Measurements from ENCODE around the gene PRTN3. TPM values are rescaled to one million over a fixed set of nuclear protein-coding genes. Genes with fewer than 3 reads are reported as not detected.

Gene PRTN3
- total RNA-seq, 1 experiment from 2014 or later, result not detected

DNA sequence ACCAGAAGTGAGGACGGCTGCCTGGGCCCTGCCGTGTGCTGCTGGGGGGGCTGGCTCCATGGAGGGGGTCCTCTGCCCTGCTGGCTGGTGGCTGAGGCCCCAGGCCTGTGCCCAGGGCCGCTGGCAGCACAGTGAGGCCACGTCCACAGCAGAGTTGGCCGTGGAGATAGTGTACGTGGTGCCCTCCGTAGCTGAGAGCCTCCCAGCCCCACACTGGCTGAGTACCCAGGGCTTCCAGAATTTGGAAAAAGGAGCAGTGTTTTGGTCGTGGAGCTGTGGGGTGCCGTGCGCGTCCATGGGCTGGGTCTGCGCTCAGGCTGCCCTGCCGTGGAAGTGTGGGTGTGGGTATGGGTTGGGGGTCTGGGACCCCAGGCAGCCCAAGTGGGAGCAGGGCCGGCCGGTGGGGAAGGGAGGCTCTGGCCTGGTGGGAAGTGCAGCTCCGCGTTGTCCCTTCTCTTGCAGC lies 37.7 kb upstream of the PRTN3 start:
- no peak for DNase-seq (ENCODE audit: low read depth)

DNA sequence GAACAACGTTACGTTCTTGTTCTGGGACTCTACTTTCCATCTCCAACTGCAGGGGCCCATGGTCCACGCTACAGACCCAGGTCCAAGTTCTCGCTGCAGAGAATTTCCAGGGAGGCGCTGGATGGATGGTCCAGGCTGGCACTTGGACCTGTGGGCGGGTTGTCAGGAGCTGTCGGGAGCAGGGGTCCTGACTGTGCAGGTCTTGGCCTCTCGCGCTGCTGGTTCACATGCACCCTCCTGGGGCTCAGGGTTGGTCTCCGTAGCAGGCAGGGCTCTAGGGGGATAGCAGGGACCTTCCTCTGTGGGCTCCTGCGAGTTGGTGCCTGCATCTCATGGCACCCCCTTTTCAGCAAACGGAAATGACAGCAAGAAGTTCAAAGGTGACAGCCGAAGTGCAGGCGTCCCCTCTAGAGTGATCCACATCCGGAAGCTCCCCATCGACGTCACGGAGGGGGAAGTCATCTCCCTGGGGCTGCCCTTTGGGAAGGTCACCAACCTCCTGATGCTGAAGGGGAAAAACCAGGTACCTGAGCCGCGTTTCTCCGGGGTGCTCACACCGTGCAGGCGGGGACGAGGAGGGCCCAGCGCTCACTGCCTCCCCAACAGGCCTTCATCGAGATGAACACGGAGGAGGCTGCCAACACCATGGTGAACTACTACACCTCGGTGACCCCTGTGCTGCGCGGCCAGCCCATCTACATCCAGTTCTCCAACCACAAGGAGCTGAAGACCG lies 36.9 kb upstream of the PRTN3 start:
- no peak for DNase-seq (ENCODE audit: low read depth)

GRCh38 chr19:804419-805165 lies 36.2 kb upstream of the PRTN3 start:
- no peak for DNase-seq (ENCODE audit: low read depth)

GRCh38 chr19:805166-805551 lies 35.6 kb upstream of the PRTN3 start:
- no peak for DNase-seq (ENCODE audit: low read depth)

- DNase-seq (ENCODE audit: low read depth), result no peak
Measured at GRCh38 chr19:805600-806550, 34.9 kb upstream of the PRTN3 start.

GRCh38 chr19:806815-807421 lies 33.9 kb upstream of the PRTN3 start:
- no peak for DNase-seq (ENCODE audit: low read depth)

GRCh38 chr19:807627-808422 lies 33.0 kb upstream of the PRTN3 start:
- DNase-seq (ENCODE audit: low read depth), result no peak

DNA sequence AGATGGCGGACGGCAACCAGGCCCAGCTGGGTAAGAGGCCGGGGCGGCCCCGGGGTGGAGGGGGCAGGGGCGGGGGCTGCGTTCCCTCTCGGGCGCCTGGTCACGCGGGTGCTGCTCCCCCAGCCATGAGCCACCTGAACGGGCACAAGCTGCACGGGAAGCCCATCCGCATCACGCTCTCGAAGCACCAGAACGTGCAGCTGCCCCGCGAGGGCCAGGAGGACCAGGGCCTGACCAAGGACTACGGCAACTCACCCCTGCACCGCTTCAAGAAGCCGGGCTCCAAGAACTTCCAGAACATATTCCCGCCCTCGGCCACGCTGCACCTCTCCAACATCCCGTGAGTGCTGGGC lies 32.4 kb upstream of the PRTN3 start:
- DNase-seq (ENCODE audit: low read depth), result no peak

DNA sequence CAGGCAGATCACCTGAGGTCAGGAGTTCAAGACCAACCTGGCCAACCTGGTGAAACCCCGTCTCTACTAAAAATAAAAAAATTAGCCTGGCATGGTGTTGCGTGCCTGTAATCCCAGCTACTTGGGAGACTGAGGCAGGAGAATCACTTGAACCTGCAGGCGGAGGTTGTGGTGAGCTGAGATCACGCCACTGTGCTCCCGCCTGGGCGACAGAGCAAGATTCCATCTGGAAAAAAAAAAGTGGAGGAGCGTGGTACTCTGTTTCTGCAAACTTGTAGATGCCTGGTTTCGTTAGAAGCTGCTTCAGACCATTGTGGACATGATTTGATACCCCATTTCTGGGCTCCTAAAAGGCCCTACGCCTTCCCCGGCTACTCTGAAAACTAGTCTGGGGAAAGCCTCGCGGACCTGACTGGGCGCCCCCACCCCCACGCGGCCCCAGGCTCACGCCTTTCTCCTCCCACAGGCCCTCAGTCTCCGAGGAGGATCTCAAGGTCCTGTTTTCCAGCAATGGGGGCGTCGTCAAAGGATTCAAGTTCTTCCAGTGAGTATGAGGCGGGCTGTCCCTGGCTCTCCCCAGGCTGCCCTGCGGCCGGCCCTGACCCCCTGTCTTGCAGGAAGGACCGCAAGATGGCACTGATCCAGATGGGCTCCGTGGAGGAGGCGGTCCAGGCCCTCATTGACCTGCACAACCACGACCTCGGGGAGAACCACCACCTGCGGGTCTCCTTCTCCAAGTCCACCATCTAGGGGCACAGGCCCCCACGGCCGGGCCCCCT lies 30.5 kb upstream of the PRTN3 start:
- no peak for DNase-seq (ENCODE audit: low read depth)

DNA sequence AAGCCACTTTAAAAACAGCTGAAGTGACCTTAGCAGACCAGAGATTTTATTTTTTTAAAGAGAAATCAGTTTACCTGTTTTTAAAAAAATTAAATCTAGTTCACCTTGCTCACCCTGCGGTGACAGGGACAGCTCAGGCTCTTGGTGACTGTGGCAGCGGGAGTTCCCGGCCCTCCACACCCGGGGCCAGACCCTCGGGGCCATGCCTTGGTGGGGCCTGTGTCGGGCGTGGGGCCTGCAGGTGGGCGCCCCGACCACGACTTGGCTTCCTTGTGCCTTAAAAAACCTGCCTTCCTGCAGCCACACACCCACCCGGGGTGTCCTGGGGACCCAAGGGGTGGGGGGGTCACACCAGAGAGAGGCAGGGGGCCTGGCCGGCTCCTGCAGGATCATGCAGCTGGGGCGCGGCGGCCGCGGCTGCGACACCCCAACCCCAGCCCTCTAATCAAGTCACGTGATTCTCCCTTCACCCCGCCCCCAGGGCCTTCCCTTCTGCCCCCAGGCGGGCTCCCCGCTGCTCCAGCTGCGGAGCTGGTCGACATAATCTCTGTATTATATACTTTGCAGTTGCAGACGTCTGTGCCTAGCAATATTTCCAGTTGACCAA lies 29.8 kb upstream of the PRTN3 start:
- DNase-seq (ENCODE audit: low read depth), result no peak

DNA sequence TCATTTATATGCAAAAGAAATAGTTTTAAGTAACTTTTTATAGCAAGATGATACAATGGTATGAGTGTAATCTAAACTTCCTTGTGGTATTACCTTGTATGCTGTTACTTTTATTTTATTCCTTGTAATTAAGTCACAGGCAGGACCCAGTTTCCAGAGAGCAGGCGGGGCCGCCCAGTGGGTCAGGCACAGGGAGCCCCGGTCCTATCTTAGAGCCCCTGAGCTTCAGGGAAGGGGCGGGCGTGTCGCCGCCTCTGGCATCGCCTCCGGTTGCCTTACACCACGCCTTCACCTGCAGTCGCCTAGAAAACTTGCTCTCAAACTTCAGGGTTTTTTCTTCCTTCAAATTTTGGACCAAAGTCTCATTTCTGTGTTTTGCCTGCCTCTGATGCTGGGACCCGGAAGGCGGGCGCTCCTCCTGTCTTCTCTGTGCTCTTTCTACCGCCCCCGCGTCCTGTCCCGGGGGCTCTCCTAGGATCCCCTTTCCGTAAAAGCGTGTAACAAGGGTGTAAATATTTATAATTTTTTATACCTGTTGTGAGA lies 29.2 kb upstream of the PRTN3 start:
- DNase-seq (ENCODE audit: low read depth), result no peak

DNA sequence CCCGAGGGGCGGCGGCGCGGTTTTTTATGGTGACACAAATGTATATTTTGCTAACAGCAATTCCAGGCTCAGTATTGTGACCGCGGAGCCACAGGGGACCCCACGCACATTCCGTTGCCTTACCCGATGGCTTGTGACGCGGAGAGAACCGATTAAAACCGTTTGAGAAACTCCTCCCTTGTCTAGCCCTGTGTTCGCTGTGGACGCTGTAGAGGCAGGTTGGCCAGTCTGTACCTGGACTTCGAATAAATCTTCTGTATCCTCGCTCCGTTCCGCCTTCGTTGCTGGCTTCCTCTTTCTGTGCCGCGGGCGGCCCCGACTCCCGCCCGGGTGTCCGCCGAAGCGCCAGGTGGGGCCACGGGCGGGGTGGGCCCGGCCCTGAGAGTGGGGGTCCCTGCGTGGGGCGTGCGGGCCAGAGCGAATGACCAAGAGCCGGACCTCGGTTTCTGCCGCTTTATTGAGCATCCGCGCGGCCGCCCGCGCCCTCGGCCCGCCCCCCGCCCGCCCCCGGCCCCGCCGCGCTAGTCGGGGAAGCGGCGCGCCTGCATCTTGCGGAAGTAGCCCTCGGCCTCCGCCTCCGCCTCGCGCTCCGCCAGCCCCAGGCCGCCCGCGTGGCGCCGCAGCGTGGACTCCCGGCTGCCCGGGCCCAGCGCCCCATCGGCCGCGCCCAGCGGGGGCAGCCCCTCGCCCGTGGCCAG lies 28.6 kb upstream of the PRTN3 start:
- no peak for DNase-seq (ENCODE audit: low read depth)

- no peak for DNase-seq (ENCODE audit: low read depth)
Measured at GRCh38 chr19:812747-813218, 28.0 kb upstream of the PRTN3 start.

- no peak for DNase-seq (ENCODE audit: low read depth)
Measured at GRCh38 chr19:813219-814151, 27.3 kb upstream of the PRTN3 start.

DNA sequence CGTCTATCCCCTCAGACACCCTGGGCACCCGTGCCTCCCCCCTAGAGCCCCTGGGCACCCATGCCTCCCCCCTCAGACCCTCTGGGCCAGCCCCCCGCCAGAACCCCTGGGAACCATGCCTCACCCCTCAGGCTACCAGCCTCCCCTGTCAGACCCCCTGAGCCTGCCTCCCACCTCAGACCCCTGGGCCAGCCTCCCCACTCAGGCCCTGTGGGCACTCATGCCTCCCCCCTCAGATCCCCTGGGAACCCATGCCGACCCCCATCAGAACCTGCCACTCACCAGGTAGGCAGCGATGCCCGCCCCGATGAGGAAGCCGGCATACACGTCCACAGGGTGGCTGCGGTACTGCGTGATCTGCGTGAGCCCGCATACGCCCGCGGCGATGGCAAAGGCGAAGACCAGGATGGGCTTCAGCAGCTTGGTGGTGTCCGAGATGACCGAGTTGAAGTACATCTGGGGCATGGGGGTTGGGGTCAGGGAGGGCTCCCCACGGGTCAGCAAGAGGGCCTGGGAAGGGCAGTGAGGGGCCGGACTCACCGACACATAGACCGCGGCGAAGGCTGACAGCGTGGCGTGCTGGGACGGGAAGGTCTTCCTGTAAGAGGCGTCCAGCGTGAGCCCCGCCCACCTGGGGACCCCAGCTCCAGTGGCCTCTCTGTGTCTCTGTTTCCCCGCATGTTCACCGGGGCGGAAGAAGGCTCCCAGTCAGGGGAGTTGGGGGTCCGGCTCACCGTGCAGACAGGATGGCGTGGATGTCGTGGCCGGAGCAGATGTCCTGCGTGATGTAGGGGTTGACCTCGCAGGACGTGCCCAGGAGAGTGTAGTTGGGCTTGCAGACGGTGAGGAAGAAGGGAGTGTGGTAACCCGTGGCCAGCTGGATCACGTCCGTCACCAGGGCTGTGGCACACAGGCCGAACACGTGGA lies 26.4 kb upstream of the PRTN3 start:
- no peak for DNase-seq (ENCODE audit: low read depth)

DNA sequence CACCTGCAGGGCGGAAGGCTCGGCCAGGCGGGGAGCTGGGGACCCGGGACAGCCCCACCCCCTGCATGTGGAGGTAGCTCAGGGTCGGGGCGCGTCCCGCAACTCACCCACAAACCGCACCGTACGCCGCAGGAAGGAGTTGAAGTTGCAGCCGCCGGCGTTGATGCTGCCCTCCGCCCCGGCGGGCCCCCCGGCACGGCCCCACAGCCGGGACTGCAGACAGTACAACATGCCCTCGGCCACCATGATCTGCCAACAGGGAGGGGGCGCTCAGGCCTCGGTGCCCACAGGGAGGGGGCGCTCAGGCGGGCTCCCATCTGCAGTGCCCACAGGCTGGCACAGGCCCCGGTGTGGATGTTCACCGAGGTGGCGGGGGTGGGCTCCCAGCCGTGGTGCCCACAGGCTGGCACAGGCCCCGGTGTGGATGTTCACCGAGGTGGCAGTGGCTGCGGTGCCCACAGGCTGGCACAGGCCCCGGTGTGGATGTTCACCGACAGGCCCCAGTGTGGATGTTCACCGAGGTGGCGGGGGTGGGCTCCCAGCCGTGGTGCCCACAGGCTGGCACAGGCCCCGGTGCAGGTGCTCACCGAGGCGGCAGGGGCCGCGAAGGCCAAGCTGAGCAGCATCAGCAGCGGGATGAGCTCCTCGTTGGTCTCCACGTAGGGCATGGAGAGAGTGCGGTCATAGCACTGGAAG lies 25.6 kb upstream of the PRTN3 start:
- no peak for DNase-seq (ENCODE audit: low read depth)

Data from RPMI7951 (cell line).